Measurements from ENCODE around the gene RER1.

RER1 gene

DNA sequence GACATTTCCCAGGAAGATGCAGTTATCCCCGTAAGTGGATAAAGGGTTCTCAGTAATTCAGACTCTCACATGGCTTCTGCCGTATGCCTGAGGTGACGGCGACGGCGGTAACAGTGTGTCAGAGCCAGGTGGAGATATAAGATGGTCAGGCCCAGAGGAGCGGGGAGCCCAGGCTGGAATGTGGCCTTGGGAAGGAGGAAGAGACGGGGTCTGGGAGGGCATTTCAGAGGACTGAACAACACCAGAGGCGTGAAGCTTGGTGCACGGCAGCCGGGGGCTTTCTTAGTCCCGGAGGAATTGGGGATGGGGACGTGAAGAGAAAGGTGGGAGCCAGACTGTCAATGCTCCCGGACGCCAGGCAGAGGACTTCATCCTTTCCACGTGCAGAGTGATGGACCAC, 1.0 kb downstream of the RER1 start:
- no peak for DNase-seq

- DNase-seq, result no peak
Observed at GRCh38 chr1:2393471-2393877, 1.8 kb downstream of the RER1 start.

DNA sequence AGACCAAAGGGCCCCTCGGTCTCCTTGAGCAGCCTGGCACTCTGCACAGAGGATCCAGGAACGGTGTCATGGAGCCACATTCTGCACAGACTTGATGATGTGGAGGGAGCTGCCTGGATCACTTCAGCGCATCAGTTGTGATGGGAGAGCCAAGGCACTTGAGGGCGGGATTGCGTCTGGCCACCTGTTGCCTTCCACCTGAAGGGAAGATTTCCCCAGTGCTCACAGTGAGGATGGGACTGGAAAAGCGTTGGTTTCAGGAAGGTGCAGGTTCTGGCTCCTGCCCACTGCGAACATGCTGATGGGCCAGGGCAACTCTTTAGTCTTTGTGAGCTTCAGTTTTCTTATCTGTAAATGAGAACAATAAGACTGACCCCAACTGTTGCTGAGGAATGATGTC, 2.6 kb downstream of the RER1 start:
- no peak for DNase-seq

DNA sequence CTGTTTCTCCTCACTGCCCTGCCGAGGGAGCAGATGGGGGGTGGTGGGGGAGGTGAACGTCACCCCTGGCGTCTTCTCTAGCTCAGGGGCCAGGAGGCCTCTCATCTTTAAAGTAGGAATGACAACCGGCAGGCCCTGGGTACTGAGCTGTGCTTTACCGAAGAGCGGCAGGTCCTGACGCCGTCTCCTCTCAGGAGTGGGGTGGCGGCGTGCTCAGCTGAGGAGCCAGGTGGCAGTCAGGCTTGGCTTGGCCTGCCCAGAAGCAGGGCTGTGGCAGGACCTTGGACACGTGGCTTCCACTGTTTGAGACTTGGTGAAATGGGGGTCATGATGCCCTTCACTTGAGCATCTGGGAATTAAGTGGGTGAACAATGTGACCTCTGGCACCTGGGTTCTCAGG, 3.1 kb downstream of the RER1 start:
- DNase-seq, result no peak

GRCh38 chr1:2395245-2395644, 3.6 kb downstream of the RER1 start:
- DNase-seq, result no peak

DNA sequence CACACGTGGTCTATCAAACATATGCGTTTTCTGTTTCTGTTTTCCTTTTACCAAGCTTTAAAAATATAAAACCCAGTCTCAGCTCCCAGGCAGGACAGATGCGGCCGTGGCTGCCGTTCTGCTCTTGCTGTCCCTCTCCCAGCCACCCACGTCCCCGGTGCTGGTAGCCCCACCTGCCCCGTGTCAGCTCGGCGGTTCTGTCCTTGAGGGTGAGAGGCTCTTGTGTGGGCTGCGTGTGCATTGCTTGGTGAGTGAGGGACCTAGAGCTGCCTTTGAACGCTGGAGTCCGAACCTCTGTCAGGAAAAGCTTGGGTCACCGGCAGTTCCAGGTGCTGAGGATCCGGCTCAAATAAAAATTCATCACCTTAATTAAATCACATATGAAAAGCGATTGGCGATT, 4.4 kb downstream of the RER1 start:
- DNase-seq, result no peak

DNA sequence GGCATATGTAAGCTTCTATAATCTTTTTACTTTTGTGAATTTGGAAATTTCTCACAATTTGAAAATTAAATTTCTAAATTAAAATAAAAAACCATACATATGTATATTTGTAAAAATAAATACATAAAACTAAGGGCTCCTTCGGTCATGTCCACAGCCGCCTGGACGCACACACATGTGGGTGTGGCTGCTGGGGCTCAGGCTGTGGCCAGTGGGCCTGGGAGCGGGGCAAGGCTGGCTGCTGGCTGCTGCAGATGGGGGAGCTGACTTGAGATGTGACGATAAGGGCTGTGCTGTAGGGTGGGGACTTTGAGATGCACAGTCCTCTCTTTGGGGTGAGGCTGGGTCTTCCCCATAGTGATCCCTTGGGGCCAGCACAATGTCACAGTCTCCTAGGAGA, 4.8 kb downstream of the RER1 start:
- no peak for DNase-seq

DNA sequence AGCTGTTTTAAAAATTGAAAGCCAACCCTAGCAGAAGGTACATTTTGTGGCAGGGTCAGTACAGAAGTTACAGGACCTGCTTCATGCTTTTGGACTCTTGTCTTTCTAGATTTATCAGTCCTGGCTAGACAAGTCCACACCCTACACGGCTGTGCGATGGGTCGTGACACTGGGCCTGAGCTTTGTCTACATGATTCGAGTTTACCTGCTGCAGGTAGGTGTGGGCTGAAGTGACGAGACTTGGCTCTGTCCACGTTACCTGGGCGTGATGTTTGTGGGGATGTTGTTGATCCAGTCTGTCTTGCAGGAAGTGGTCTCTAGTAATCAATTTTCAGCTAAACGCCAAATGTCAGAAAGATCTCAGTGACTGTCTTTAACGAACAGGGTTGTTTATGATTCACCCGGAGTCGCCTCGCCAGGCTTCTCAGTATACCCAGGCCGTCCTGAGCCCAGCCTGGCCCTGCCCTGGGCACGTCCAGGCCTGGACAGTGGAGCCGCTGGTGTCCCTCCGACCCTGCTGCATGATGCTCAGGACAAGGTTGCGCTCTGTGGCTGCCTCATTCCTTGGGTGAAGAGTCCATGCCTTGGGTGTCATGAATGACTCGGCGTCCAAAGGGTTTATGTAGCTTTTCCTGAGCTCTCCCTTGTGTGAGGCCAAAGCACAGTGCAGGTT, 5.5 kb downstream of the RER1 start:
- no peak for DNase-seq

DNA sequence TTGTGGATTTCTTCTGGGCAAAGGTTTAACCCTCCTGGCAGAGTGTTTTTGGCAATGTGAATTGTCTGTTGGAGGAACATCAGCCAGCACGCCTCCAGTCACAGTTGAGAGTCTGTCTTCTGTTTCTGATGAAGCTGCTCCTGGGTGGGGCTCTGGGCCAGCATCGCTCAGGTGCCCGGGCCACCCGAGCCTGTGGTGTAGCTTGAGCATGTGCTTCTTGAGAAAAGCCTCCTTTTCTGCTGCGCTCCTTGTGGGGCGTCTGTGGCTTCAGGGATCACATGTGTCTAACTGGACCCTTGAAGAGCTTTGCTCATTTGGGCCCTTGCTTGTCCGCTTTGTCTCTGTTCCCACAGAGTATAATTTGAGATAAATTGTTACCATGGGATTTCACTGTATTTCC, 7.2 kb downstream of the RER1 start:
- no peak for DNase-seq

- DNase-seq, result no peak
Observed at GRCh38 chr1:2399890-2400575, 8.4 kb downstream of the RER1 start.

- no peak for DNase-seq
Observed at GRCh38 chr1:2400576-2400909, 8.9 kb downstream of the RER1 start.

DNA sequence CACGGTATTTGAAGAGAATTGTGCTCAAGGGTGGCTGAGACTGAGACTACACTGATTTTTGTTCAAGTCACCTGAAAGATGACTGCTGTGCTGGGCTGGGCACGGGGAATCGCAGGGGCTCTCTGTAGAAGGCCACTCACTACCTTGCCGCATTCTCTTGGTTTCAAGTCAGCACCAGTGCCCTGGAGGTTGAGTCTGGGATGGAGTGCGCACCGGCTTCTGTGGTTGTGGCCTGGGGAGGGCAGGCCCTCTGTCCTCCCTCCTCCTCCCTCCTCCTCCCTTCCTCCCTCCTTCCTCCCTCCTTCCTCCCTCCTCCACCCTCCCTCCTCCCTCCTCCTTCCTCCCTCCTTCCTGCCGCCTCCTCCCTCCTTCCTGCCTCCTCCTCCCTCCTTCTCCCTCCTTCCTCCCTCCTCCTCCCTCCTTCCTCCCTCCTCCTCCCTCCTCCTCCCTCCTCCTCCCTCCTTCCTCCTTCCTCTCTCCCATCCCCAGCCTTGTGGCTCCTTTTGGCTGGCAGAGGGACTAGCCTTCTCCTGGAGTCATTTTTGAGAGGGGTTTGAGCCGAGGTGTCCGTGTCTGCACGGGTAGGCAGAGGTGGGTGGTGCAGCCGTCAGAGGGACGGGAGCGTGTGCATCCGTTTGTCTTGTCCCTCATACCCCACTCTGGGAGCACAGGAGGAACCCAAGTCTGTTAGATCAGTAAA, 9.5 kb downstream of the RER1 start:
- no peak for DNase-seq

GRCh38 chr1:2402420-2402819, 10.8 kb downstream of the RER1 start:
- DNase-seq, result no peak

GRCh38 chr1:2403273-2403672, 11.6 kb downstream of the RER1 start:
- DNase-seq, result no peak

DNA sequence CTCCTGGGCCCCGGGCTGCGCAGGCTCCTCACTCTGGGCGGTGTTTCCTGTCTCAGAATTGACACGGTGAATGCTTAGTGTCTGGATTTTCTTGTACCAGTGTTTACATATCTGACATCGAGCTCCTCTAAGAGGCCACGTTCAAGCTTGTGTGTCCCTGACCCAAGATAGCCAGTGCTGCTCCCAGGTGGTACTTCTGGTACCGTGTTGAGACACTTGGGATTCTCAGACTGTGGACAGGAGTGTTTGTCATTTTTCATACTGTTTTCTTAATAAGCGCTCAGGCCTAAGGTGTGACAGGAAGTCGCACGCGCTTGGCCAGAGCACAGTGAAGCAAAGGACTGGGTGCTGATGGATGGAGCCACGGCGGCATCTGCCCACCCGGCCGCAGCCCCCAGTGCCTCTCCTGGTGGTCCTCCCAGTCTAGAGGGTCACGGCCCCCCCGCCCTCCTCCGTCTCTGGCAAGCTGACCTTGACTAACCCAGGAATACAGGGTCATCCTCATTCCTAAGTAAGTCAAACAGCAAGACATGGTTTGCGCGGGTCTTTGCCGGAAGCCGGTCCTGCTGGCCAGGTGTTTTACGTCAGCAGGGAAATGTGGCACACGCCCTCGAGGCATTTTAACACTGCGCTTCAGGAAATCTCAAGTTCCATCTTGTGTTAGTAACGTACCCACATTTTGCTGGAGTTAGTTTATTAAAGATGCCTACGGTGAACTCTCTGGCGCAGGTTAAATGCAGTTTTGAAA, 12.7 kb downstream of the RER1 start:
- no peak for DNase-seq

DNA sequence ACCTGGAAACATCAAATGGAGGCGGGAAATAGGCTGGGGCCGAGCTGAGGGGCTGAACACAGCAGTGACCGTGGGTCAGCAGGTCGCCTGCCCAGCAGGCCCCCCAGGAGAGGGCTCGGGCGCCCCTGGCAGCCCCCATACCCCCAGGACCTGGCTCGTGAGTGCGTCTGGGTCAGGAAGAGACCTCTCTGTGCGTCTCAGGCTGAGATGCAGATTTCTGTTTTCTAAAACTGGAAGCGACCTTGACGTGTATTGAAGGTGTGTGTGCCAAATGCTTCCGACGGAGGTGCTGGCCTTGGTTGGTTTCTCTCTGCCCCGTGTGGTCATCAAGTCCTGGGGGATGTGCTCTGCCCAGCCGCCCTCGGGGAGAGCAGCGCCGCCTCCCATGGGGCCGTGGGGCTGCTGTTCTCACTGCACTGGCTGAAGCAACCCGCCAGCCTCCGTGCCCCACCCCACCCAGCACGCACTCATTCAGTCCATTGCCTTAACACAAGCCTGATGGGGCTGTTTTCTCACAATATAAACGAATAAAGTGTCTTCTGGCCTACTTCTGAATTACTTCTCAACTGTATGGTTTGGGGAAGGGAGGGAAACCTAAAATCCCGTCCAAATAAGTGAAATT, 13.4 kb downstream of the RER1 start:
- DNase-seq, result no peak

DNA sequence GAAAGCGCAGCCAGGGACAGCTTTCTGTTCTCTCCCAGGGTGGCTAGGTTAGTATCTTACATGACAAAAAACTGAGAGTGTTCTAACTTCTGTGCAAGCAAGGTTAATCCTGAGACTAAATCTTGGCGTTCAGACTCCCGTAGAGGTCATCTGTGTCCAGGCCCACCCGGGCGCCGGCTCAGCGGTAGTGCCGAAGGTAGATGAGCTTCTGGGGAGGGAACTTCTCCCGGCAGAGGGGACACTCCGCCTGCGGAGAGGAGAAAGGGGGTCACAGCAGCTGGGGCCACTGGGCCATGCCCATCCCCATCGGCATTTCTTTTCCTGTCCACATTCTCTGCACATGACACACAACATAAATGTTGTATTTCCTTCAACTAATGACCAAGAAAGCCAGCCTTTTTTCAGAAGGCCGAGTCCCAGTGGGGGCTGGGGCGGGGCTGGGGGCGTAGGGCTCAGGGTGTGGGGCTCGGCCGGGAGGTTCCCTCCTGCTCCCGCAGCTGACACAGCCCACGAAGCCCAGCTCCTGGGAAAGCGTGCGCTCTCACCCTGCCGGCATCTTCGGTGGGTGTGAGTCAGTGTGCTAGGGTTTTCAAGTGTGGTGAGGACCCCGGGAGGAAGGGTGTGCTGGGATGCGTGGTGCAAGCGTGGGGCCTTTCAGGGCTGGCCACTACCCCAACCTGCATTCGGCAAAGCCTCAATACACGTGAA, 14.1 kb downstream of the RER1 start:
- DNase-seq, result no peak

DNA sequence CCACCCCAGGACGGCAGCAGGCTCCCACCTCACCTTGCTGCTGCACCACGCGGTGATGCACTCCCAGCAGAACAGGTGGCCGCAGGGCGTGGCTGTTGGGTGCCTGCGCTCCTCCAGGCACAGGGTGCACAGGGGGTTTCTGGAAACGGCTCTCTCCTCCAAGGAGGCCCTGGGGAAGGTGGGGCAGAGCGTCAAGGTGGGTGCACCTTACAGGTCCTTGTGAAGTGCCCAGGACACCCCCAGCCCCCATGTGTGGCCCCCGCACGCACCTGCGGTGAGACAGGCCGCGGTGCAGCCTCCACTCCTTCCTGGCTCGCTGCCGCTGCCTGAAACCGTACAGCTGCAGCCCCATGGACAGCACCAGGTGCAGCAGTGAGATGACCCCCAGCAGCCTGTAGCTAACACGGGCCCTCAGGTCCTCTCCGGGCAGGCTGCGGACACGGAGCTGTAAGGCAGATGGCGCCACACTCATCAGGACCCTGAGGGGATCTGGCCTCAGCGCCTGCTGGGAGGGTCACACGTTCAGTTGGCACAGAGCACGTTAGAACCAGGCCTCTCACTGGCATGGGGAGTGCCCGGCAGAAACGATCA, 14.9 kb downstream of the RER1 start:
- DNase-seq, result no peak

DNA sequence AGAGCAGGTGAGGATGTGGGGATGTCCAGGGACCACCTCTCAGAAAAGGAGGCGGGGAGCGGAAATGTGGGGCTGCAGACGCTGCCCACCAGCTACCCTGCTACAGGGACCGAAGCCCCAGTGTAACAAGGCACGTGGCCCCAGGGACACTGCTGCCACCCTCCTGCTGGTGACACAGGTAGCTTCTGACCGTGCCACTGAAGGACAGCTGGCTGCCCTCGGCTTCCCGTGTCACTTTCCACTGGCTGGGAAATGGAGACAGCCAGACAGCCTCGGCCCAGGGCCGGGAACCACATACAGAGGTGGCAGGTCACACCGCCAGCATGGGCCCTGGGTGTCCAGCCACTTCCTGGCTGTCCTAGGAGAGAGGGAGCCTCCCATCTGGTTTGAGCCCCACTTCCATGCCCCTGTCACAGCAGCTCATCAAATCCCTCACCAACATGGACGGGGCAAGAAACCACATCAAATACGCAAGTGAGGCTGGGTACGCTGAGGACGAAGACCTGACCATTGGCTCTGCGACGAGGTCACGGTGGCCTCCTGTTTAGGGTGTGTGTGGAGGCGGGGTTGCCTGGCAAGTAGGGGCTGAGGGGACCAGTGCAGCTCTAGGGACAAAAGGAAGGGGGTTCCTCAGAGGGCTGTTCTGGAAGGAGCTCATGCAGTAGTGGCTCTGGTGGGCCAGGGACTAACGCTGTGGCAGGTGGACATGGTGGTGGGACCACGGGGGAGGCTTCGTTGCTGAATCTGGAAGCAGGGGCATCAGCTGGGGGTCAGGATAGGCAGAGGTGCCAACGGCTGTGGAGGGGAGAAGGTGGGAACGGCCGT, 15.7 kb downstream of the RER1 start:
- DNase-seq, result no peak

DNA sequence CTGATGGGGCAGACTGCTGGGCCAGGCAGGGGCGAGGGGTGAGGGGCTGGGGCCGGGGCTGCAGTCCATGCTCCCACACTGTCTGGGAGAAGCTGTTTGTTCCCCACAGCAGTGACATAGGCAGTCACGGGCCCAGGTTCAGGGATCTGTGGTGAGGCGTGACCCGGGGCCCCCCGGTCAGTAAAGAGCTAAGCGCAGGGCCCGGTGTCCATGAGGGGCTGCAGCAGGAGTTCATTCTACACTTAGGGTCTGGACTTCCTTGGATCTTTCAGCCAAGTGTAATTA, 16.3 kb downstream of the RER1 start:
- DNase-seq, result no peak

GRCh38 chr1:2408456-2408855, 16.8 kb downstream of the RER1 start:
- DNase-seq, result no peak

GRCh38 chr1:2408859-2409276, 17.2 kb downstream of the RER1 start:
- DNase-seq, result no peak
